Spleen (tissue), 11 donors: ENCODE results near the gene DAZAP1. TPM values are rescaled to one million over a fixed set of nuclear protein-coding genes. Genes with fewer than 3 reads are reported as not detected.

Experiments used
- DNase-seq: peaks from one replicate; pipeline ENCODE4 v3.0.0-alpha.2; 2020
- H3K27ac ChIP-seq, 8 donors: fragments of 200-600 bp; sonication (generic) in 7 of 8; 1 replicate in 4 of 8; 2 replicates in 4 of 8; pipeline versions ENCODE4 v1.5.0 to v1.8.0; 2016 to 2021; ENCODE audit warnings: inconsistent platforms in 4 of 8, mild to moderate bottlenecking in 4 of 8, moderate library complexity in 1 of 8
- H3K27me3 ChIP-seq, 7 donors: fragments of 200-600 bp; sonication (generic) in 6 of 7; replicated peaks in 1 of 7; 1 replicate in 4 of 7; 2 replicates in 3 of 7; pipeline versions ENCODE4 v1.5.0 to v1.8.0; 2016 to 2021; ENCODE audit warnings: inconsistent platforms in 3 of 7, mild to moderate bottlenecking in 1 of 7
- H3K36me3 ChIP-seq, 6 donors: fragments of 200-600 bp; sonication (generic) in 5 of 6; 1 replicate in 4 of 6; 2 replicates in 2 of 6; pipeline versions ENCODE4 v1.5.0 to v1.8.0; 2016 to 2021; ENCODE audit warnings: inconsistent platforms in 2 of 6
- H3K4me1 ChIP-seq, 6 donors: fragments of 200-600 bp; sonication (generic) in 5 of 6; 1 replicate in 3 of 6; 2 replicates in 3 of 6; pipeline versions ENCODE4 v1.5.0 to v1.8.0; 2016 to 2021; ENCODE audit warnings: inconsistent platforms in 3 of 6
- H3K4me3 ChIP-seq, 8 donors: fragments of 200-600 bp; sonication (generic) in 7 of 8; 1 replicate in 4 of 8; 2 replicates in 4 of 8; pipeline versions ENCODE4 v1.5.0 to v1.8.0; 2016 to 2021; ENCODE audit warnings: inconsistent platforms in 4 of 8, mild to moderate bottlenecking in 4 of 8, moderate library complexity in 2 of 8
- H3K9me3 ChIP-seq, 8 donors: fragments of 200-600 bp; sonication (generic) in 7 of 8; 1 replicate in 4 of 8; 2 replicates in 4 of 8; pipeline versions ENCODE4 v1.5.0 to v1.8.0; 2016 to 2021; ENCODE audit warnings: inconsistent platforms in 4 of 8
- POLR2A ChIP-seq, 3 donors: fragments of 450-650 bp; IDR thresholded peaks; one replicate each; pipeline ENCODE4 v1.5.1; 2017; ENCODE audit warnings: antibody characterized with exemption in 3 of 3, mild to moderate bottlenecking in 1 of 3
- POLR2AphosphoS5 ChIP-seq, 3 donors: sonication (generic); formaldehyde crosslinking; IDR thresholded peaks; one replicate each; pipeline ENCODE4 v1.5.1; 2017; ENCODE audit warnings: antibody characterized with exemption in 3 of 3
- WGBS, 5 donors: extraction: QIAGEN DNeasy Blood & Tissue Kit in 3 of 5; methylation state at CpG; one replicate each; pipeline versions ENCODE4 v1.1.5 to v1.1.7; 2013 to 2018; 5-methylcytosine and 5-hydroxymethylcytosine counted together
- intact Hi-C: fragments of 100-400 bp; cut with DNase I; formaldehyde crosslinking; loops from one replicate; pipeline ENCODE4 v1.15.0; 2023; ENCODE audit warnings: low total_unique reads
- polyA plus RNA-seq, 3 donors: library from polyadenylated mRNA; stranded (reverse); fragments of 200-250 nt; gene quantifications; one replicate each; pipeline ENCODE4 v1.2.1, GENCODE V29; 2013
- total RNA-seq, 7 donors: library from RNA; depleted of rRNA in 3 of 7; stranded (reverse); fragments of >200 nt in 3 of 7; fragmentation: NEBNext Ultra II Directional in 4 of 7; extraction: Animal tissue kit (Norgen Biotek cat#: 25700) in 4 of 7; gene quantifications; one replicate each; pipeline versions ENCODE4 v1.1.0 to v1.2.1, GENCODE V29; 2016 to 2021
- TF ChIP-seq, protein P1 (sequence below), 11 experiments: fragments of 200-600 bp in 7 of 11; fragments of 450-650 bp in 4 of 11; sonication (generic) in 4 of 11; IDR thresholded peaks in 8 of 11; conservative IDR thresholded peaks in 3 of 11; 1 replicate in 7 of 11; 2 replicates in 4 of 11; pipeline versions ENCODE4 v1.4.0 to v1.8.0; 2016 to 2021; ENCODE audit warnings: antibody characterized with exemption in 11 of 11, inconsistent platforms in 4 of 11, mild to moderate bottlenecking in 1 of 11
- donor health status: healthy with polysubstance abuse.
- donor health status: DM: no; HTN: no; CAD: no; lungs with moderate emphysema.
- donor health status: DM: no; HTN: no; CAD: no.
- donor health status: Bipolar disorder and iron deficiency.
- donor health status: healthy.
- donor health status: DM: no; HTN: no; CAD: no.
- donor health status: DM: yes; HTN: yes; CAD: no.

DAZAP1 gene
- total and polyA plus RNA-seq, 10 donors = 43.8 to 137 (median 99.6) TPM

DNA sequence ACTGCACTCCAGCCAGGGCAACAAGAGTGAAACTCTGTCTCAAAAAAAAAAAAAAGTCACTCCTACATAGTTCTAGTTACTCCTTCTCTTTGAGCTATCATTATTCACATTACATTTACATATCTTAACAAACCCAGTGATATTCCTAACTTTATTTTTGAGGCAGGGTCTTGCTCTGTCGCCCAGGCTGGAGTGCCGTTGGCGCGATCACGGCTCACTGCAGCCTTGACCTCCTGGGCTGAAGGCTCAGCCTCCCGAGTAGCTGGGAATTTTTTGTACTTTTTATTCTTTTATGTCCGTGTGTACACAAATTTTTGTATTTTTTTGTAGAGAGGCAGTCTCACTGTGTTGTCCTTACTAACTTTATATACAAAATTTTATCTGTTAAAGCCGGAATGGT is 30.2 kb downstream of the DAZAP1 start:
- TF ChIP-seq POLR2A (IDR thresholded peaks at IDR 0.05) = no peak
- TF ChIP-seq POLR2AphosphoS5 (IDR thresholded peaks at IDR 0.05) = no peak
- TF ChIP-seq, protein P1, sequence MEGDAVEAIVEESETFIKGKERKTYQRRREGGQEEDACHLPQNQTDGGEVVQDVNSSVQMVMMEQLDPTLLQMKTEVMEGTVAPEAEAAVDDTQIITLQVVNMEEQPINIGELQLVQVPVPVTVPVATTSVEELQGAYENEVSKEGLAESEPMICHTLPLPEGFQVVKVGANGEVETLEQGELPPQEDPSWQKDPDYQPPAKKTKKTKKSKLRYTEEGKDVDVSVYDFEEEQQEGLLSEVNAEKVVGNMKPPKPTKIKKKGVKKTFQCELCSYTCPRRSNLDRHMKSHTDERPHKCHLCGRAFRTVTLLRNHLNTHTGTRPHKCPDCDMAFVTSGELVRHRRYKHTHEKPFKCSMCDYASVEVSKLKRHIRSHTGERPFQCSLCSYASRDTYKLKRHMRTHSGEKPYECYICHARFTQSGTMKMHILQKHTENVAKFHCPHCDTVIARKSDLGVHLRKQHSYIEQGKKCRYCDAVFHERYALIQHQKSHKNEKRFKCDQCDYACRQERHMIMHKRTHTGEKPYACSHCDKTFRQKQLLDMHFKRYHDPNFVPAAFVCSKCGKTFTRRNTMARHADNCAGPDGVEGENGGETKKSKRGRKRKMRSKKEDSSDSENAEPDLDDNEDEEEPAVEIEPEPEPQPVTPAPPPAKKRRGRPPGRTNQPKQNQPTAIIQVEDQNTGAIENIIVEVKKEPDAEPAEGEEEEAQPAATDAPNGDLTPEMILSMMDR (IDR thresholded peaks at IDR 0.05 in 8 of 11, conservative IDR thresholded peaks at IDR 0.05 in 3 of 11) = no peak
- Histone ChIP-seq H3K27me3 (no peaks in the 10 kb centered on the region), H3K4me1 (peaks cover 15 to 68% (median 35%) of the 10 kb centered on the region in 6 donors), H3K9me3 (no peaks in the 10 kb centered on the region), H3K36me3 (peaks cover 9 to 73% (median 60%) of the 10 kb centered on the region in 6 donors), H3K27ac (peak overlapping the region in 4 of 8 donors; percentile 90 to 97 (median 92)), H3K4me3 (peak overlapping the region in 3 of 8 donors; percentile 68 to 97 (median 83))
- intact Hi-C loops = no loop called here
- WGBS, 5 donors = 37 to 70% (median 59%) methylated on average over 8 of the region's 8 CpGs
- DNase-seq = no peak

DNA sequence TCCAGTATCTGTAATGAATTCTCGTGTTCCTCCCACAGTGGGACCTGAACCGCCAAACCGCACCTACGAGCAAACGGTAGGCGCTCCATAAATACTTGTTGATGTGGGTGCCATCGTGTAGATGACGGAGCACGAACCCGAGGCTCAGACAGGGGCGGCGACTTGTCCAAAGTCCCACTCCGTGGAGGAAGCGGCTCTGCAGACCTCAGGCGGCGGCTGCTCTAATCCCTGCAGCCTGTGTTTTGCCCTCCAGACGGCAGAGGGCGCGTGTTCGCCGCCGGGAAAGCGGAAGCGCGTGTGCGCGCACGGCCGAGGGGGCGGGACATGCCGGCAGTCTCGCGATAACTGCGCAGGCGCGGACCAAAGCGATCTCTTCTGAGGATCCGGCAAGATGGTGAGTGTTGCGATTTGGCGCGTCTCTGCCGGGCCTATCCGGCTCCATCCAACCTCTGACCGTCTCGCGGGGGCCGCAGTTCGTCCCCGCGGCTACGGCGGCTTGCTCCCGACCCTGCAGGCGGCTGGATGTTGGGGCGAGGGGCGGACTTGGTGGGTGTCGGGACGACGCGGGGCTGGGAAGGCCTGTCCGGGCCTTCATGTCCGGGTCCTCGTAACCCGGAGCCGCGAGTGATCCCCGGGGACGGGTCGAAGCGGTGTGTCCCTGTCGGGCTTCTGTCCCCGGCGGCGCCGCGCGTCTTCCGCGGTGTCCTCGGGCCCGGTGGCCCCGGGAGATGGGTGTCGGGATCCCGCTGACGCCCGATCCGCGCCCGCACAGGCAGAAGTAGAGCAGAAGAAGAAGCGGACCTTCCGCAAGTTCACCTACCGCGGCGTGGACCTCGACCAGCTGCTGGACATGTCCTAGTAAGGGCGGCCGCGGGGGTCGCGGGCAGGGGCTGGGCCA is 30.9 kb downstream of the DAZAP1 start, which contains the start of gene RPS15:
Gene RPS15, plus strand, starts transcription at position 362 of the 898 bp plus-strand sequence. Its CDS starts 30 bp downstream, at position 392.
- TF ChIP-seq POLR2AphosphoS5 (IDR thresholded peaks at IDR 0.05) (peak; percentile 98 to 99 (median 99)), POLR2A (IDR thresholded peaks at IDR 0.05) (peak; percentile 50 to 73 (median 61))
- TF ChIP-seq, protein P1 (IDR thresholded peaks at IDR 0.05 in 8 of 11, conservative IDR thresholded peaks at IDR 0.05 in 3 of 11) = peak; percentile 94 to 99 (median 99)
- 1 to 3% (median 2%) methylated on average over 34 to 100 of the region's 100 CpGs for WGBS, 5 donors
- no peaks in the 10 kb centered on the region for H3K9me3 ChIP-seq
- intact Hi-C loops = no loop called here
- peak within 1 kb of the TSS; percentile 90 to 97 (median 93) for H3K27ac ChIP-seq
- peak; percentile 98 for DNase-seq
- no peaks in the 10 kb centered on the region for H3K27me3 ChIP-seq
- peaks cover 9 to 73% (median 54%) of the 10 kb centered on the region in 6 donors for H3K36me3 ChIP-seq
- H3K4me3 ChIP-seq = peak within 1 kb of the TSS; percentile 61 to 97 (median 76)
- peaks cover 15 to 61% (median 34%) of the 10 kb centered on the region in 6 donors for H3K4me1 ChIP-seq

DNA sequence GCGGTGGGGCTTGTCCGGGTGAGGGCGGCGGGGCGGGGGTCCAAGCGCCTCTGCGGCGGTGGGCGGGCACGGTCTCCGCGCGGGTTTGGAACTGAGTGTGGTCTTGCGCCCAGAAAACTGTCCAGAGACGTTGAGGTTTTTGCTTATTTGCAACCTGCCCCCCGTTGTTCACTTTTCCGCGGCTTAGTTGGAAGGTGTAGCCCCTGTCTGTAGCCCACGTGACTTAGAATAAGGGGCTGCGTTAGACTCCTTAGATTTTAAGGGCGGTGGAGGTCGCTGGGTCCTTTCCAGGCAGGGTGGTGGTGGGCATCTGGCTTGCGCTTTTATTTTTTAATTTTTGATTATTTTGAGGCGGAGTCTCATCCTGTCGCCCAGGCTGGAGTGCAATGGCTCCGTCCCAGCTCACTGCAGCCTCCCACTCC is 31.6 kb downstream of the DAZAP1 start:
- 0 to 2% (median 1%) methylated on average over 20 to 26 of the region's 26 CpGs for WGBS, 5 donors
- Histone ChIP-seq H3K4me1 (peaks cover 15 to 59% (median 32%) of the 10 kb centered on the region in 6 donors), H3K27me3 (no peaks in the 10 kb centered on the region), H3K9me3 (no peaks in the 10 kb centered on the region), H3K27ac (peak overlapping the region in 7 of 8 donors; percentile 90 to 97 (median 92)), H3K36me3 (peaks cover 9 to 67% (median 47%) of the 10 kb centered on the region in 6 donors), H3K4me3 (peak overlapping the region; percentile 61 to 97 (median 76))
- no peak for TF ChIP-seq POLR2A (IDR thresholded peaks at IDR 0.05)
- TF ChIP-seq POLR2AphosphoS5 (IDR thresholded peaks at IDR 0.05) = no peak
- TF ChIP-seq, protein P1 (IDR thresholded peaks at IDR 0.05 in 8 of 11, conservative IDR thresholded peaks at IDR 0.05 in 3 of 11) = no peak
- no peak for DNase-seq
- intact Hi-C loops = no loop called here
